ENCODE measurements around the gene PUM1. TPM values are rescaled to one million over a fixed set of nuclear protein-coding genes. Genes with fewer than 3 reads are reported as not detected.
A peak's percentile ranks its signal among the peaks of the same experiment; 100 is the strongest.

PUM1 gene
- total RNA-seq, 1 experiment from 2014 or later: 110 TPM

- CTCF ChIA-PET: no interaction called here
Observed at GRCh38 chr1:31019401-31019800, 46.1 kb downstream of the PUM1 start.

DNA sequence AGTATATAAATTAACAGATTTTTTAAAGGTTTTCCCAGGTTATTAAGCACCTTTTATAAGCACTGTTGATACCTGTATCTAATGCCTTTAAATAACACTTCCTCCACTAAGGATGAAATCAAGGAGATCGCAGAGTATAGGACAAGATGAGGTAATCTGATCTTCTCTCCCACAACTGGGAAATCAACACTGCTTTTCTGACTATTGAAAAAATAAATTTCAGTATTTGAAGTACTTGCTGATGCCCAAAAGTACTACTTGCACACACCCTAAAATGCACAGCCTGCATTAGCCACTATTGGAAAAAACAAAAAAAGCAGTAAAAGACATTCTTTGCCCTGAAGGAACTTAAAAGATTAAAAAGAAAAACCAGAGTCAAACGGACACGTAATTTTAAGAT lies 48.6 kb downstream of the PUM1 start:
- peaks cover 51% of the 10 kb centered on the region for H3K4me1 Mint-ChIP-seq (ENCODE audit: insufficient read depth, unreplicated experiment)
- no TSS peak for BruUV-seq (replicated peaks)

More at GRCh38 chr1:31019401-31019800, 46.1 kb downstream of the PUM1 start:
- DNase-seq (ENCODE audit: unreplicated experiment): no peak
- intact Hi-C loops (cut with micrococcal nuclease): no loop called here
- H3K4me3 Mint-ChIP-seq (ENCODE audit: unreplicated experiment): no peak overlapping the region
- no peaks in the 10 kb centered on the region for H3K9me3 Mint-ChIP-seq (ENCODE audit: unreplicated experiment)
- POLR2A ChIA-PET: interaction anchor here (0.9 kb wide), 1 partner anchor 12 kb away, joined by 3 read pairs; no protein-coding TSS in a partner anchor
- H3K27ac Mint-ChIP-seq (ENCODE audit: low read depth, unreplicated experiment): no peak overlapping the region
- TF ChIP-seq CTCF (IDR thresholded peaks at IDR 0.05; ENCODE audit: unreplicated experiment): no peak
- H3K27me3 Mint-ChIP-seq (ENCODE audit: insufficient read depth, unreplicated experiment): no peaks in the 10 kb centered on the region
- H3K4me1 Mint-ChIP-seq (ENCODE audit: insufficient read depth, unreplicated experiment): peaks cover 35% of the 10 kb centered on the region
- H3K36me3 Mint-ChIP-seq (ENCODE audit: insufficient read depth, unreplicated experiment): peaks cover 53% of the 10 kb centered on the region
- BruUV-seq (replicated peaks): no TSS peak

DNA sequence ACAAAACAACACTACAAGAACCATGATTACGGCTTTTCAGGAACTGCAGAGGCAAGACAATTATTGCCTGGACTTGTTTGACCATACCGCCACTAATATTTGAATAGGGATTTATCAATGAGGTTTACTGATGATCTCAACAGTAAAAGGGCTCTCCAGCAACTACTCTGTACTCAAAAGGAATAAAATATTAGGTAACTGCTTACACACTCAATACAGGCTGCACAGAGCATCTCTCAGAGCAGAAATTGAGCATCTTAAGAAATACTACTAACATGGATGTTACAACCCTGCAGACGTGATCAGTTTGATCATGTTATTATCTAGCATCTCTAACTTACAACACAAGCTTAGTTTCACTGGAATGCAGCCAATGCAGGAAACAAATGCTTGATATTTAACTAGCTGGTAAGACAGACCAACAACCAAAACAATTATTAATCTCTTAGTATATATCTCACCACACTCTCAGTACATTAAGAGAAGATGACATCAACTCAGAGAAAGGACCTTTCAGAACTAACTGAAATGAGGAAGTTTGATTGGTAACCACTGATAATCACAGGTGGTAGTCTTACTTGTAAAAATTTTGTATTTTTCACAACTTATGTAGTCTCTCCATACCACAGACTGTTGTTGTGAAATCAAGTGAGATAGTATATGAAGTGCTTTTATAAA lies 52.2 kb downstream of the PUM1 start:
- no peak overlapping the region for H3K27ac Mint-ChIP-seq (ENCODE audit: low read depth, unreplicated experiment)

More for the DNA sequence above, 48.6 kb downstream of the PUM1 start:
- Mint-ChIP-seq H3K27me3 (ENCODE audit: insufficient read depth, unreplicated experiment) (no peaks in the 10 kb centered on the region), H3K36me3 (ENCODE audit: insufficient read depth, unreplicated experiment) (peaks cover 38% of the 10 kb centered on the region), H3K27ac (ENCODE audit: low read depth, unreplicated experiment) (no peak overlapping the region), H3K9me3 (ENCODE audit: unreplicated experiment) (no peaks in the 10 kb centered on the region), H3K4me3 (ENCODE audit: unreplicated experiment) (no peak overlapping the region)
- ChIA-PET POLR2A (interaction anchor here (0.6 to 1.2 kb wide), 2 partner anchors 9 to 14 kb away, joined by 3 read pairs; no protein-coding TSS in a partner anchor), CTCF (interaction anchor here (0.6 kb wide), 1 partner anchor 1826 kb away, joined by 3 read pairs; no protein-coding TSS in a partner anchor)
- intact Hi-C loops (cut with micrococcal nuclease): no loop called here
- no peak for TF ChIP-seq CTCF (IDR thresholded peaks at IDR 0.05; ENCODE audit: unreplicated experiment)
- no peak for DNase-seq (ENCODE audit: unreplicated experiment)

More for the DNA sequence above, 52.2 kb downstream of the PUM1 start:
- H3K9me3 Mint-ChIP-seq (ENCODE audit: unreplicated experiment): no peaks in the 10 kb centered on the region
- peak overlapping the region; percentile 7 for H3K4me3 Mint-ChIP-seq (ENCODE audit: unreplicated experiment)
- intact Hi-C loops (cut with micrococcal nuclease): no loop called here
- no peak for TF ChIP-seq CTCF (IDR thresholded peaks at IDR 0.05; ENCODE audit: unreplicated experiment)
- no peaks in the 10 kb centered on the region for H3K27me3 Mint-ChIP-seq (ENCODE audit: insufficient read depth, unreplicated experiment)
- CTCF ChIA-PET: interaction anchor here (0.7 kb wide), 1 partner anchor 149 kb away, joined by 6 read pairs; no protein-coding TSS in a partner anchor
- BruUV-seq (replicated peaks): no TSS peak
- H3K4me1 Mint-ChIP-seq (ENCODE audit: insufficient read depth, unreplicated experiment): peaks cover 49% of the 10 kb centered on the region
- POLR2A ChIA-PET: interaction anchor here (0.7 to 1.9 kb wide), 5 partner anchors 9 to 29 kb away, joined by 3 to 7 read pairs (median 3); no protein-coding TSS in a partner anchor
- no peak for DNase-seq (ENCODE audit: unreplicated experiment)
- peaks cover 50% of the 10 kb centered on the region for H3K36me3 Mint-ChIP-seq (ENCODE audit: insufficient read depth, unreplicated experiment)

Measured in MCF 10A (cell line).